Liver (tissue), 3 donors: ENCODE data around the gene ZNF506.

Experiments used
- ATF3 ChIP-seq: IDR thresholded peaks from 2 replicates; pipeline ENCODE4 v1.6.1; 2016; ENCODE audit warnings: antibody characterized with exemption
- CTCF ChIP-seq: fragments of 150-350 bp; IDR thresholded peaks from 2 replicates; pipeline ENCODE4 v1.5.1; 2017; ENCODE audit warnings: improper control_type of control experiment, low read depth, low read length; ENCODE audit not compliant: missing input control
- JUND ChIP-seq, 2 donors: IDR thresholded peaks; 2 replicates each; pipeline ENCODE4 v1.6.1; 2016; ENCODE audit warnings: antibody characterized with exemption in 2 of 2
- RAD21 ChIP-seq, 2 donors: IDR thresholded peaks; 2 replicates each; pipeline ENCODE4 v1.6.1; 2016; ENCODE audit warnings: antibody characterized with exemption in 2 of 2, mild to moderate bottlenecking in 2 of 2
- REST ChIP-seq: IDR thresholded peaks from 2 replicates; pipeline ENCODE4 v1.6.1; 2016; ENCODE audit warnings: antibody characterized with exemption, mild to moderate bottlenecking
- RXRA ChIP-seq, 2 donors: IDR thresholded peaks; 2 replicates each; pipeline ENCODE4 v1.6.1; 2017 to 2018; ENCODE audit warnings: antibody characterized with exemption in 2 of 2, mild to moderate bottlenecking in 1 of 2
- SP1 ChIP-seq: IDR thresholded peaks from 2 replicates; pipeline ENCODE4 v1.6.1; 2018; ENCODE audit warnings: antibody characterized with exemption, mild to moderate bottlenecking
- TAF1 ChIP-seq: conservative IDR thresholded peaks from 2 replicates; pipeline ENCODE4 v1.6.1; 2016; ENCODE audit warnings: antibody characterized with exemption, mild to moderate bottlenecking
- YY1 ChIP-seq: IDR thresholded peaks from 2 replicates; pipeline ENCODE4 v1.6.1; 2016; ENCODE audit warnings: antibody characterized with exemption, mild to moderate bottlenecking
- ZBTB33 ChIP-seq: IDR thresholded peaks from 2 replicates; pipeline ENCODE4 v1.6.1; 2016; ENCODE audit warnings: antibody characterized with exemption
- donor health status: healthy.
- donor health status: healthy.

GRCh38 chr19:19743176-19743575, 78.4 kb downstream of the ZNF506 start:
- TF ChIP-seq TAF1 (no peak), CTCF (no peak), JUND (IDR thresholded peaks at IDR 0.05) (no peak), ZBTB33 (no peak), YY1 (no peak), ATF3 (no peak), RAD21 (IDR thresholded peaks at IDR 0.05) (no peak), REST (no peak), SP1 (no peak), RXRA (IDR thresholded peaks at IDR 0.05) (no peak)
